Parathyroid adenoma (tissue), 2 donors: ENCODE data around the gene SPATS2L.

Source experiments
- H2AFZ ChIP-seq: fragments of 300-600 bp; sonication (generic); one replicate; pipeline ENCODE4 v1.7.0; 2017; ENCODE audit warnings: antibody characterized with exemption, mild to moderate bottlenecking
- H3K27ac ChIP-seq: fragments of 300-600 bp; sonication (generic); one replicate; pipeline ENCODE4 v1.7.0; 2017
- H3K27me3 ChIP-seq: fragments of 300-600 bp; sonication (generic); one replicate; pipeline ENCODE4 v1.7.0; 2017; ENCODE audit warnings: low read length; ENCODE audit not compliant: control insufficient read depth, insufficient read depth
- H3K36me3 ChIP-seq: fragments of 300-600 bp; sonication (generic); one replicate; pipeline ENCODE4 v1.7.0; 2017; ENCODE audit warnings: low read length; ENCODE audit not compliant: control insufficient read depth, insufficient read depth
- H3K4me1 ChIP-seq: fragments of 300-600 bp; sonication (generic); one replicate; pipeline ENCODE4 v1.7.0; 2017; ENCODE audit warnings: control low read depth
- H3K4me2 ChIP-seq: fragments of 300-600 bp; sonication (generic); one replicate; pipeline ENCODE4 v1.7.0; 2017; ENCODE audit warnings: low read length
- H3K4me3 ChIP-seq: fragments of 300-600 bp; sonication (generic); one replicate; pipeline ENCODE4 v1.7.0; 2017; ENCODE audit warnings: low read depth, low read length
- H3K79me2 ChIP-seq: fragments of 300-600 bp; sonication (generic); one replicate; pipeline ENCODE4 v1.7.0; 2017; ENCODE audit warnings: control low read depth
- H3K9ac ChIP-seq: fragments of 300-600 bp; sonication (generic); one replicate; pipeline ENCODE4 v1.7.0; 2017; ENCODE audit warnings: mild to moderate bottlenecking
- H3K9me3 ChIP-seq: fragments of 300-600 bp; sonication (generic); one replicate; pipeline ENCODE4 v1.7.0; 2017; ENCODE audit warnings: low read length; ENCODE audit not compliant: control insufficient read depth
- TF ChIP-seq, protein P1 (sequence below): fragments of 300-600 bp; sonication (generic); IDR thresholded peaks from one replicate; pipeline ENCODE4 v1.7.0; 2017; ENCODE audit warnings: antibody characterized with exemption, mild to moderate bottlenecking
- donor health status: primary hyperparathyroidism.

SPATS2L gene

DNA sequence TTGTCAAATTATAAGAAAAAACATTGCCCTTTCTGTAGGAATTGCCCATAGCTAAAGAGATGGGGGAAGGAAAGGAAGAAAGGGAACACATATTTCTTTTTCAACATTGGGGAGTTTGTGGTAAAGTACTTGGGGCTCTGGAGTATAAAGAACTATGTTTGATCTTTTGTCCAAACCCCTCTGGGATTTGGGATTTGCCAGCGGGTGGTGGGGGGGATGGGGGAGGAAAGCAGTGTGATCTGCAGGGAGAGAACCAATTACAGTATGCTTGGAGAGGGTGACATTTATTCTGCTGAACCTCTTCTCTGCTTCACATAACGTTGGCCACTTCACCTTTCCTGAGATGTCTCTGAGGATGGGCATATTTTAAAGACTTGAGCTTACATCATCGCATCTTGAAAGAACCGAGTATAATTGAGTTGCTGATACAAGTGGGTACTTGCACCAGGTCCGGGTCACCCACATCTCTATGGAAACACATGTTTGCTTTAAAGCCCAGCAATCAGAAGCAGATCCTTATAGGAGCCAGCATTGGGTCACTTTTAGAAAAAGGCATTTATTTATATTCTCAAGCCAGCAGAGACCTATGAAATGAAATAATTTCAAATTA is 73.1 kb downstream of the SPATS2L start:
- no peak overlapping the region for H3K9ac ChIP-seq
- H3K9me3 ChIP-seq: no peaks in the 10 kb centered on the region
- no peaks in the 10 kb centered on the region for H3K27me3 ChIP-seq
- H3K4me1 ChIP-seq: peaks cover 23% of the 10 kb centered on the region
- peaks cover 24% of the 10 kb centered on the region for H3K79me2 ChIP-seq
- H3K4me3 ChIP-seq: no peak overlapping the region
- no peak overlapping the region for H3K27ac ChIP-seq
- H2AFZ ChIP-seq: no peak overlapping the region
- no peak overlapping the region for H3K4me2 ChIP-seq
- TF ChIP-seq, protein P1, sequence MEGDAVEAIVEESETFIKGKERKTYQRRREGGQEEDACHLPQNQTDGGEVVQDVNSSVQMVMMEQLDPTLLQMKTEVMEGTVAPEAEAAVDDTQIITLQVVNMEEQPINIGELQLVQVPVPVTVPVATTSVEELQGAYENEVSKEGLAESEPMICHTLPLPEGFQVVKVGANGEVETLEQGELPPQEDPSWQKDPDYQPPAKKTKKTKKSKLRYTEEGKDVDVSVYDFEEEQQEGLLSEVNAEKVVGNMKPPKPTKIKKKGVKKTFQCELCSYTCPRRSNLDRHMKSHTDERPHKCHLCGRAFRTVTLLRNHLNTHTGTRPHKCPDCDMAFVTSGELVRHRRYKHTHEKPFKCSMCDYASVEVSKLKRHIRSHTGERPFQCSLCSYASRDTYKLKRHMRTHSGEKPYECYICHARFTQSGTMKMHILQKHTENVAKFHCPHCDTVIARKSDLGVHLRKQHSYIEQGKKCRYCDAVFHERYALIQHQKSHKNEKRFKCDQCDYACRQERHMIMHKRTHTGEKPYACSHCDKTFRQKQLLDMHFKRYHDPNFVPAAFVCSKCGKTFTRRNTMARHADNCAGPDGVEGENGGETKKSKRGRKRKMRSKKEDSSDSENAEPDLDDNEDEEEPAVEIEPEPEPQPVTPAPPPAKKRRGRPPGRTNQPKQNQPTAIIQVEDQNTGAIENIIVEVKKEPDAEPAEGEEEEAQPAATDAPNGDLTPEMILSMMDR: no peak
- no peaks in the 10 kb centered on the region for H3K36me3 ChIP-seq

DNA sequence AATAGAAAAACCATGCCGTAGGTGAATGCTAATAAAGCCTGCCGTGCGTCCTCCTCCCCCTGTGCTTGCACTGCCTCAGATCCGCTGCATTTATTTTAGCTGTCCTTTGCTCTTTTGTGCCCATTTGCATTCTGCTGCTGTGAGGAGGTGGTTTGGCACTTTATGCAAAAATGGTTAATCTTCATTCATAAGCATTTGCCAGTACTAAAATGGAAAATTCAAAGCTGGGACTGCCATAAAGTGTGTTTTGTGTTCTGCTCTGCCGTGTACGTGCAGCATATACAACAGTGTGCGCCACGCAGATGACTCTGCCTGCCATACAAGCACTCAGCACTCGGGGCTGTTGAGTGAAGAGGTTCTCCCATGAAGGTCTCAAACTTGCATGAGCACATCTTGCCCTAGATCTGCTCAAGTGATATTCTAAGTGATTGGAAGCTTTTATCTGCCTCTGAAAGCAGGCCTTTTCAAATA is 73.6 kb downstream of the SPATS2L start:
- Histone ChIP-seq H3K27ac (no peak overlapping the region), H3K27me3 (no peaks in the 10 kb centered on the region), H3K36me3 (no peaks in the 10 kb centered on the region), H3K79me2 (peaks cover 24% of the 10 kb centered on the region), H3K4me2 (no peak overlapping the region), H2AFZ (no peak overlapping the region), H3K9ac (no peak overlapping the region), H3K4me1 (peaks cover 23% of the 10 kb centered on the region), H3K9me3 (no peaks in the 10 kb centered on the region), H3K4me3 (no peak overlapping the region)
- TF ChIP-seq, protein P1: no peak

- Histone ChIP-seq H2AFZ (no peak overlapping the region), H3K79me2 (peaks cover 24% of the 10 kb centered on the region), H3K4me3 (no peak overlapping the region), H3K4me1 (peaks cover 23% of the 10 kb centered on the region), H3K27ac (no peak overlapping the region), H3K9ac (no peak overlapping the region), H3K4me2 (no peak overlapping the region), H3K9me3 (no peaks in the 10 kb centered on the region), H3K36me3 (no peaks in the 10 kb centered on the region), H3K27me3 (no peaks in the 10 kb centered on the region)
- TF ChIP-seq, protein P1: no peak
Observed at GRCh38 chr2:200380833-200381542, 74.5 kb downstream of the SPATS2L start.

DNA sequence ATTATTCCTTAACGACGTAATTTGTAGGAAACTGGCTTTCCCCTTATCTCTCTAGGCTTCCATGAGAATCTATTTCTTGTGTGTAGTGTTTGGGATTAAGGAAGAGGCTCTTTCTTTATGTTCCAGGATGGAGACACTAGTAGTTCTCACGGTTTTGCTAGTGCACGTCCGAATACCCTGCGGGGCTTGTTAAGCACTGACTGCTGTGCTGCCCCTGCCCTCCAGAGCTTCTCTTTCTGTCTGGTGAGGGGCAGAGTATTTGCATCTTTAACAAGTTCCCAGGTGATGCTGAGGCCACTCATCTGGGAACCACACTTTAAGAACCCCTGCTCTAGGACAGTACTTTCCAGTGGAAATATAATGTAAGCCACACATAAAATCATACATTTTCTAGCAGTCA is 76.4 kb downstream of the SPATS2L start:
- H3K79me2 ChIP-seq: peaks cover 19% of the 10 kb centered on the region
- H3K9me3 ChIP-seq: no peaks in the 10 kb centered on the region
- H3K4me1 ChIP-seq: peaks cover 18% of the 10 kb centered on the region
- no peak overlapping the region for H3K9ac ChIP-seq
- H3K4me3 ChIP-seq: no peak overlapping the region
- no peak overlapping the region for H3K27ac ChIP-seq
- TF ChIP-seq, protein P1: no peak
- H3K27me3 ChIP-seq: no peaks in the 10 kb centered on the region
- no peak overlapping the region for H3K4me2 ChIP-seq
- H2AFZ ChIP-seq: no peak overlapping the region
- H3K36me3 ChIP-seq: no peaks in the 10 kb centered on the region
